Pancreas (tissue), 10 donors: ENCODE results near the gene CHSY1. TPM values are rescaled to one million over a fixed set of nuclear protein-coding genes. Genes with fewer than 3 reads are reported as not detected.

Experiments
- ATAC-seq, 4 donors: fragments of 200-7000 bp; cut with Tn5 transposase; one replicate each; pipeline versions ENCODE4 v1.8.0 to v1.9.1; 2020; ENCODE audit warnings: mild to moderate bottlenecking in 4 of 4, moderate library complexity in 4 of 4
- DNase-seq, 6 donors: peaks; one replicate each; pipeline ENCODE4 v3.0.0-alpha.2; 2020
- FAIRE-seq: peaks from 2 replicates; lab custom pipeline; 2012; peaks lifted over from hg19 to GRCh38; lab: Jason Lieb, UNC
- H3K27ac ChIP-seq, 4 donors: fragments of 200-600 bp; sonication (generic); 1 replicate in 3 of 4; 2 replicates in 1 of 4; pipeline versions ENCODE4 v1.5.0 to v1.8.0; 2020
- H3K27me3 ChIP-seq, 4 donors: fragments of 200-600 bp; one replicate each; pipeline ENCODE4 v1.8.0; 2021
- H3K36me3 ChIP-seq, 3 donors: fragments of 200-600 bp; sonication (generic) in 1 of 3; one replicate each; pipeline versions ENCODE4 v1.5.0 to v1.8.0; 2020 to 2021
- H3K4me1 ChIP-seq, 3 donors: fragments of 200-600 bp; one replicate each; pipeline ENCODE4 v1.8.0; 2021
- H3K4me3 ChIP-seq, 4 donors: fragments of 200-600 bp; sonication (generic) in 2 of 4; one replicate each; pipeline versions ENCODE4 v1.5.0 to v1.8.0; 2020 to 2021
- H3K9me3 ChIP-seq, 4 donors: fragments of 200-600 bp; one replicate each; pipeline ENCODE4 v1.8.0; 2021
- WGBS, 2 donors: extraction: QIAGEN DNeasy Blood & Tissue Kit; methylation state at CpG; one replicate each; pipeline ENCODE4 v1.1.7; 2013; 5-methylcytosine and 5-hydroxymethylcytosine counted together
- intact Hi-C, 3 donors: fragments of 100-400 bp; cut with DNase I; formaldehyde crosslinking; loops; one replicate each; pipeline versions ENCODE4 v1.11.1 to v1.14.2; 2022
- polyA plus RNA-seq, 2 donors: library from polyadenylated mRNA; stranded (reverse); fragments of 200-250 nt; gene quantifications; one replicate each; pipeline ENCODE4 v1.2.3, GENCODE V29; 2013
- total RNA-seq, 6 donors: library from RNA; stranded (reverse); fragmentation: NEBNext Ultra II Directional in 4 of 6; extraction: Animal tissue kit (Norgen Biotek cat#: 25700) in 4 of 6; gene quantifications; one replicate each; pipeline versions ENCODE4 v1.2.1 to v1.2.4, GENCODE V29; 2021 to 2023
- TF ChIP-seq, protein P1 (sequence below), 4 donors: fragments of 200-600 bp; sonication (generic) in 3 of 4; IDR thresholded peaks; one replicate each; pipeline versions ENCODE4 v1.5.0 to v1.8.0; 2021; ENCODE audit warnings: antibody characterized with exemption in 4 of 4
- donor health status: healthy with polysubstance abuse.
- donor health status: DM: no; HTN: no; CAD: no; lungs with moderate emphysema.
- donor health status: DM: no; HTN: no; CAD: no.
- donor health status: control.
- donor health status: control.
- donor health status: Bipolar disorder and iron deficiency.
- donor health status: DM: yes; HTN: yes; CAD: no.
- donor health status: DM: no; HTN: no; CAD: no.
- donor health status: DM: no; HTN: no; CAD: no.
- donor health status: DM: yes; HTN: yes; CAD: no.

CHSY1 gene
- total and polyA plus RNA-seq, 8 donors = 3.4 to 11.2 (median 5.5) TPM

DNA sequence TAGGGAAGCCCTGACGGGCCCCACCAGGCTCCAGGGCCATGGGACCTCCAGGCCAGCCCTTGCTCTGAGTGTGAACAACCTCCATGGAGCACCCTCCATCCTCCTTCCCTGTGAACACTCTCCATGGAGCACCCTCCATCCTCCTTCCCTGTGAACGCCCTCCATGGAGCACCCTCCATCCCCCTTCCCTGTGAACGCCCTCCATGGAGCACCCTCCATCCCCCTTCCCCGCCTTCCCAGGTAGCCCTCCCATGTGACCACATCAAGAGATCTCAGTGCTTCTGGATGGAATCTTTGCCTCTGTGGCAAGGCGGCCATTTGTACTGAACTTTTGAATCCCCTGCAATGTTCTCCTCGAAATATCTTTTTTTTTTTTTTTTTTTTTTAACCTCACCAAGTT, 66.5 kb downstream of the CHSY1 start:
- FAIRE-seq (no peak), DNase-seq (no peak), ATAC-seq (no peak)
- Histone ChIP-seq H3K27ac (no peak overlapping the region), H3K36me3 (no peaks in the 10 kb centered on the region), H3K27me3 (no peaks in the 10 kb centered on the region), H3K4me3 (no peak overlapping the region), H3K9me3 (no peaks in the 10 kb centered on the region), H3K4me1 (peaks cover 0 to 7% (median 7%) of the 10 kb centered on the region in 3 donors)
- intact Hi-C loops = no loop called here
- TF ChIP-seq, protein P1, sequence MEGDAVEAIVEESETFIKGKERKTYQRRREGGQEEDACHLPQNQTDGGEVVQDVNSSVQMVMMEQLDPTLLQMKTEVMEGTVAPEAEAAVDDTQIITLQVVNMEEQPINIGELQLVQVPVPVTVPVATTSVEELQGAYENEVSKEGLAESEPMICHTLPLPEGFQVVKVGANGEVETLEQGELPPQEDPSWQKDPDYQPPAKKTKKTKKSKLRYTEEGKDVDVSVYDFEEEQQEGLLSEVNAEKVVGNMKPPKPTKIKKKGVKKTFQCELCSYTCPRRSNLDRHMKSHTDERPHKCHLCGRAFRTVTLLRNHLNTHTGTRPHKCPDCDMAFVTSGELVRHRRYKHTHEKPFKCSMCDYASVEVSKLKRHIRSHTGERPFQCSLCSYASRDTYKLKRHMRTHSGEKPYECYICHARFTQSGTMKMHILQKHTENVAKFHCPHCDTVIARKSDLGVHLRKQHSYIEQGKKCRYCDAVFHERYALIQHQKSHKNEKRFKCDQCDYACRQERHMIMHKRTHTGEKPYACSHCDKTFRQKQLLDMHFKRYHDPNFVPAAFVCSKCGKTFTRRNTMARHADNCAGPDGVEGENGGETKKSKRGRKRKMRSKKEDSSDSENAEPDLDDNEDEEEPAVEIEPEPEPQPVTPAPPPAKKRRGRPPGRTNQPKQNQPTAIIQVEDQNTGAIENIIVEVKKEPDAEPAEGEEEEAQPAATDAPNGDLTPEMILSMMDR (IDR thresholded peaks at IDR 0.05) = no peak
- WGBS, 2 donors = 91% methylated on average over 6 of the region's 6 CpGs

- no peak for FAIRE-seq
- TF ChIP-seq, protein P1 (IDR thresholded peaks at IDR 0.05) = no peak
- no peak for ATAC-seq
- WGBS, 2 donors = 85 to 90% methylated on average over 7 of the region's 7 CpGs
- peaks cover 0 to 7% (median 7%) of the 10 kb centered on the region in 3 donors for H3K4me1 ChIP-seq
- H3K27ac ChIP-seq = no peak overlapping the region
- H3K27me3 ChIP-seq = no peaks in the 10 kb centered on the region
- H3K9me3 ChIP-seq = no peaks in the 10 kb centered on the region
- no peak overlapping the region for H3K4me3 ChIP-seq
- H3K36me3 ChIP-seq = no peaks in the 10 kb centered on the region
- DNase-seq = no peak
- intact Hi-C loops = no loop called here
Measured at GRCh38 chr15:101184830-101185229, 67.0 kb downstream of the CHSY1 start.

DNA sequence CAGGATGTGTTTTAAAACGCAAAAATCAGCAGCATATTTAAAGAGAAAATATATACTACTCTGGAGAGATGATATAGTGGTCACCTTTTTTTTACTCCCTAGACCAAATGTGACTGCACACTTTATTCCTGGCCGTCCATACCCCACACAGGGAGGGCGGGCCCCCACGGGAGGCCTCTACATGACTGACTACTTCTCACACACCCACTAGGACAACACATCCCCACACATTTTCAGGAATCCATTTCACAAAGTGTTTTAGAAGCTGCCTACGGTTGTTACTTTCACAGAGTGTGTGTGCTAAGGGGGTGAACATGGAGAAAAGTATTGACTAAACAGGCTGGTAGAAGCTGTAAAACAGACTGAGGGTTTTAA, 67.9 kb downstream of the CHSY1 start:
- Histone ChIP-seq H3K36me3 (no peaks in the 10 kb centered on the region), H3K4me3 (no peak overlapping the region), H3K27ac (no peak overlapping the region), H3K27me3 (no peaks in the 10 kb centered on the region), H3K9me3 (no peaks in the 10 kb centered on the region), H3K4me1 (peaks cover 0 to 7% (median 7%) of the 10 kb centered on the region in 3 donors)
- WGBS, 2 donors = 86 to 94% methylated on average over 5 of the region's 5 CpGs
- TF ChIP-seq, protein P1 (IDR thresholded peaks at IDR 0.05) = no peak
- FAIRE-seq (no peak), ATAC-seq (no peak), DNase-seq (no peak)
- intact Hi-C loops = no loop called here

- H3K27me3 ChIP-seq = no peaks in the 10 kb centered on the region
- FAIRE-seq (no peak), DNase-seq (no peak), ATAC-seq (no peak)
- peaks cover 0 to 7% (median 7%) of the 10 kb centered on the region in 3 donors for H3K4me1 ChIP-seq
- no peak overlapping the region for H3K27ac ChIP-seq
- H3K9me3 ChIP-seq = no peaks in the 10 kb centered on the region
- no peaks in the 10 kb centered on the region for H3K36me3 ChIP-seq
- H3K4me3 ChIP-seq = no peak overlapping the region
- TF ChIP-seq, protein P1 (IDR thresholded peaks at IDR 0.05) = no peak
- 86 to 87% methylated on average over 9 of the region's 9 CpGs for WGBS, 2 donors
- intact Hi-C loops = no loop called here
Measured at GRCh38 chr15:101183226-101183930, 68.5 kb downstream of the CHSY1 start.

- Histone ChIP-seq H3K36me3 (no peaks in the 10 kb centered on the region), H3K27me3 (no peaks in the 10 kb centered on the region), H3K9me3 (no peaks in the 10 kb centered on the region), H3K27ac (no peak overlapping the region), H3K4me3 (no peak overlapping the region), H3K4me1 (peaks cover 0 to 3% (median 1%) of the 10 kb centered on the region in 3 donors)
- WGBS, 2 donors = 73 to 84% methylated on average over 4 of the region's 4 CpGs
- DNase-seq (no peak), FAIRE-seq (no peak), ATAC-seq (no peak)
- intact Hi-C loops = no loop called here
- TF ChIP-seq, protein P1 (IDR thresholded peaks at IDR 0.05) = no peak
Measured at GRCh38 chr15:101182215-101182614, 69.6 kb downstream of the CHSY1 start.
